ENCODE data around the gene LIMS4. TPM values are rescaled to one million over a fixed set of nuclear protein-coding genes. Genes with fewer than 3 reads are reported as not detected.

The LIMS4 gene
- total RNA-seq, 1 experiment from 2014 or later = 1.8 TPM

Small RNA genes within 50 kb of the gene (small RNA-seq; reads per million reads assigned to genes)
- not detected for gene AC108938.1

Other genes with a start within 250 kb of the LIMS4 start
- 9.9 and 13.9 TPM in 2 replicates for gene RGPD6, start 104.4 kb upstream of the LIMS4 start, total RNA-seq (2014; rRNA removed; shearing (Covaris generic))
- 36.9 and 37.5 TPM in 2 replicates for gene BUB1, start 205.2 kb upstream of the LIMS4 start, total RNA-seq (2014; rRNA removed; shearing (Covaris generic))